ENCODE results near the gene SUMO1. TPM values are rescaled to one million over a fixed set of nuclear protein-coding genes. Genes with fewer than 3 reads are reported as not detected.
A peak's percentile ranks its signal among the peaks of the same experiment; 100 is the strongest.

Gene SUMO1
- total RNA-seq, 1 experiment from 2014 or later, result 133 TPM

DNA sequence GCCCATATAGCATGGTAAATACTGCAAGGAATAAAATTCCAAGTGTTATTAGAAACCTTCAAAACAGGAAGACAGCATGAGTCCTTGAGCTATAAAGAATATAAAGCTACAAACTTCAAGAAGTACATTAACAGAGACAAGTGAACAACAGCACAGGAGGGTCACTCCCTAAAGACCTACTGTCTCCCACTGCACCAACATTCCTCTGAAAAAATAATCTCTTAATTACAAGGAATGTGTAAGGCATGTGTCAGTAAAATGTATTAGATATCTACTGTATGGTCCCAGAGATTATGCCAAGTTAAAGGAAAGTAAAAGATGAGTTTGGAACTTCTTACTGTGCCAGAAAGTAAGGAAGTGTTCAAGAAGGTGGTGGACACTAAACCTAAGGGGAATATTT is 29.9 kb downstream of the SUMO1 start:
- in situ Hi-C loops (cut with HindIII; ENCODE audit: low pct_unique_long_range_greater_than_20kb, low sequenced_read_pairs), result no loop called here
- no peak for DNase-seq (ENCODE audit: low read depth, low spot score)

- DNase-seq (ENCODE audit: low read depth, low spot score), result no peak
Observed at GRCh38 chr2:202204855-202205254, 33.5 kb downstream of the SUMO1 start.

GRCh38 chr2:202203348-202203747 is 35.0 kb downstream of the SUMO1 start:
- in situ Hi-C loops (cut with HindIII; ENCODE audit: low pct_unique_long_range_greater_than_20kb, low sequenced_read_pairs), result no loop called here
- no peak for DNase-seq (ENCODE audit: low read depth, low spot score)

More at GRCh38 chr2:202204855-202205254, 33.5 kb downstream of the SUMO1 start:
- in situ Hi-C loops (cut with HindIII; ENCODE audit: low pct_unique_long_range_greater_than_20kb, low sequenced_read_pairs), result no loop called here

GRCh38 chr2:202201220-202202160 is 36.9 kb downstream of the SUMO1 start:
- in situ Hi-C loops (cut with HindIII; ENCODE audit: low pct_unique_long_range_greater_than_20kb, low sequenced_read_pairs), result no loop called here
- no peak for DNase-seq (ENCODE audit: low read depth, low spot score)

- in situ Hi-C loops (cut with HindIII; ENCODE audit: low pct_unique_long_range_greater_than_20kb, low sequenced_read_pairs), result no loop called here
- no peak for DNase-seq (ENCODE audit: low read depth, low spot score)
Observed at GRCh38 chr2:202196727-202197126, 41.7 kb downstream of the SUMO1 start.

- no peak for DNase-seq (ENCODE audit: low read depth, low spot score)
- in situ Hi-C loops (cut with HindIII; ENCODE audit: low pct_unique_long_range_greater_than_20kb, low sequenced_read_pairs), result no loop called here
Observed at GRCh38 chr2:202194418-202194817, 44.0 kb downstream of the SUMO1 start.

GRCh38 chr2:202193881-202194353 is 44.5 kb downstream of the SUMO1 start:
- in situ Hi-C loops (cut with HindIII; ENCODE audit: low pct_unique_long_range_greater_than_20kb, low sequenced_read_pairs), result no loop called here
- no peak for DNase-seq (ENCODE audit: low read depth, low spot score)

- DNase-seq (ENCODE audit: low read depth, low spot score), result no peak
- in situ Hi-C loops (cut with HindIII; ENCODE audit: low pct_unique_long_range_greater_than_20kb, low sequenced_read_pairs), result no loop called here
Observed at GRCh38 chr2:202193305-202193704, 45.1 kb downstream of the SUMO1 start.

DNA sequence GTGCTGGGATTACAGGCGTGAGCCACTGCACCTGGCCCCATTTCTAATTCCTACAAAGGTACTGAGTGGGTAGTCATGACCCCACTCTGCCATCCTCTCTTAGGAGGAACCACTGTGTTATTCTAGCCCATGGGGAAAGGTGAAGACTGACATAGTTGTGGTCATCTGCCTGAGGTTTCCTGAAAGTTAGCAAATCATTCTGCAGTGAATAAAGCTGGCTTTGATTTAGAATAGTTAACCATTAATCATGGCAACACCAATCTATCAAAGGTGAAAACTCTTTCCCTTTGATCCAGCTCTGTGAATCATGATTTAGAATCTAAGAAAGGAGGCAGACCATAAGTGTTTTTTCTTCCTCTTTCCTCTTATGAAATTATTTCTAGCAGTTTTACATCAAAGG is 50.8 kb downstream of the SUMO1 start:
- in situ Hi-C loops (cut with HindIII; ENCODE audit: low pct_unique_long_range_greater_than_20kb, low sequenced_read_pairs), result no loop called here
- DNase-seq (ENCODE audit: low read depth, low spot score), result no peak

GRCh38 chr2:202186641-202187202 is 51.7 kb downstream of the SUMO1 start:
- in situ Hi-C loops (cut with HindIII; ENCODE audit: low pct_unique_long_range_greater_than_20kb, low sequenced_read_pairs), result no loop called here
- DNase-seq (ENCODE audit: low read depth, low spot score), result no peak

DNA sequence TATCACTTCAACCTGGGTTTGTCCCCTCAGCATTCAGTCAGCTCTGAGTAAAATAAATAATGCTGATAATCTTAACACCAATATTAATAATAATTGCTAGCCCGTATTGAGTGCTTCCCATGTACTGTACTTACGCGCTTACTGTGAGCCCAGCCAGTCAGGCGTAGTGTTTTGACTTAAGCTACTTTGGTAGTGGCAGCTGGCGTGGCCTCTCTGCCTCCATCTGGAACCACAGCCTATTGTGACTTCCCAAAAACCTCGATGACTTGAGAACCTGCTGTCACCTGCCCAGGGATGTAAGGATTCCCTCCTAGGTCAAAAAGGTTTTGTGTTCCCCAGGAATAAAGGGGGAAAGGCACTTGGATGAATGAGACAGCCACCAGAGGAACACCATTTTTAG is 53.2 kb downstream of the SUMO1 start:
- DNase-seq (ENCODE audit: low read depth, low spot score), result no peak
- in situ Hi-C loops (cut with HindIII; ENCODE audit: low pct_unique_long_range_greater_than_20kb, low sequenced_read_pairs), result no loop called here

GRCh38 chr2:202184557-202184956 is 53.8 kb downstream of the SUMO1 start:
- no peak for DNase-seq (ENCODE audit: low read depth, low spot score)
- in situ Hi-C loops (cut with HindIII; ENCODE audit: low pct_unique_long_range_greater_than_20kb, low sequenced_read_pairs), result no loop called here

DNA sequence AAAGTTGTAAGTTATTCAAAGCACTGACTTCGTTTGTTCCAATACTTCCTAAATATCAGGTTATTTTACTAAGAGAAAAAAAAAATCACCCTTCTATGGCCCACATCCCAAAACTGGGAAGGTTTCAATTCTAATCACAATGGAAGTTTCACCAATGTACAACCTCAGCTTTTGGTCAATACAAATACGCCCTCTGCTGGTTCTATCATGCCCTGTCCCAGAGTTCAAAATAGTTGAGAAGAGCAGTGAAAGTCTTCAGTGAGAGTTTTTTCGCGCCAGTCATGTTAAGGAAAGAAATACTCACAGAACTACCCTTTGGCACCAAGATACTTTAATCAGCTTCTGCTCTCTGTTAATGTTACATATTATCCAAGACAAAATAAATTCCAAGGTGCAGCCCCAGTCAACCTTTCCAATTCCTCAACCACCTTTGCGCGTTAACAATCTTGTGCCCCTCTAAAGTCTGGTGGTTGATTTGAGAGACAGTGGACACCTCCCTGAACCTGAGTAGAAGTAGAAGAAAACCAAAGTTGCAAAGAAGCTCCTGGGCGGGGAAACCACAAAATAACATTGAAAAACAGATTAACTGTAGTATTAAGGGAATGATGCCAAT is 59.9 kb downstream of the SUMO1 start:
- in situ Hi-C loops (cut with HindIII; ENCODE audit: low pct_unique_long_range_greater_than_20kb, low sequenced_read_pairs), result no loop called here
- DNase-seq (ENCODE audit: low read depth, low spot score), result peak; percentile 79

DNA sequence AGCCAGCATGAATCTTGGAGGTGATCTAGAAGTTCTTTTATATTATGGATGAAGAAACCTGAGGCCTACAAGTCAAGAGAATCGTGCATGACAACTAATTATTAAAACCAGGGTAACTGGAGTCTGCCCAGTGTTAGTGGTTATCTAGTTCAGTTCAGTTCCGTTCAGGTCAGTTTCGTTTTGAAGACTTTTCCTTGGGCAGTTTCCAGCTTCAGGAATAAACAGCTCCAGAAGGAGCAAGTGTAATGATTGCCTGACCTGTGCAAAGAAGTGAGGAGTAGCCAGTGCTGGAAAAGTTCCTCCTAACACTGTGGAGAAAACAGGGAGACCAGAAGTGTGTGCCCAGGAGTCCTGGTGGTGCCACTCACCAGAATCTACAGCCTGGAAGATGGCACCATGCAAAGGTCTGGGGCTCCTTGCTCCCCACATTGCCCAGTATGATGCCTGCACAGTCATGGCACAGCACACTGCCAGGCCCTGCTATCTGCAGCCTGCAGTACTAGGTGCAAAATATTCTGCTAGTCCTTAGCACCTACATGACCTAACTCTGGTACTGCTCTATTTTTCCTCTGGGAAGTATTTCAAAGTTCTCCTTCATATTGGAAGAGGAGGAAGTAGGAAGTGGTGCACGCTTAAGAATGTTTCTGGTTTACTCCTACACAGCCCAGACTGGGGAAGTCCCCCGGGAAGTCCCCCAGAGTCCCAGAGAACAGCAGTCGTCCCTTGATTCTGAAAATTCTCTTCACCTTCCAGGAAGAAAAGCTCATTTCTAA is 65.8 kb downstream of the SUMO1 start:
- no peak for DNase-seq (ENCODE audit: low read depth, low spot score)
- in situ Hi-C loops (cut with HindIII; ENCODE audit: low pct_unique_long_range_greater_than_20kb, low sequenced_read_pairs), result no loop called here

GRCh38 chr2:202171241-202171825 is 67.1 kb downstream of the SUMO1 start:
- DNase-seq (ENCODE audit: low read depth, low spot score), result no peak
- in situ Hi-C loops (cut with HindIII; ENCODE audit: low pct_unique_long_range_greater_than_20kb, low sequenced_read_pairs), result no loop called here

- in situ Hi-C loops (cut with HindIII; ENCODE audit: low pct_unique_long_range_greater_than_20kb, low sequenced_read_pairs), result no loop called here
- no peak for DNase-seq (ENCODE audit: low read depth, low spot score)
Observed at GRCh38 chr2:202169832-202170424, 68.5 kb downstream of the SUMO1 start.

DNA sequence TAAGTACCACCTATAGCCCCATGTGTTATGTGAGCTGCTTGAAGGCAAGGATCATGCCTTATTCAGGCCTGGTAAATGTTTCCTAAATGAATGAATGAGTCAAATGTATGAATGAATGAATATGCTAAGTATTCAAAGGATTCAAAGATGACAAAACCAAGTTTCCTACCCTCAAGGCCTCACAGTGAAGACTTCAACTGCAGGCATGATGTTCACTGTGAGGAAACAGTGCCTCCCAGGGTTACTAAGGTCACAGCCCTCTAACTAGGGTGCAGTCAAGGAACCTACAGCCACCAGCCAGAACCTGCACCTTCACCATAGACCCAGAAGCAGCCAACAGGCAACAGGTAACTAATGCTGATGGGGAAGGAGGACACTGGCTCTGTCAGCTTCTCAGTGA is 69.3 kb downstream of the SUMO1 start:
- in situ Hi-C loops (cut with HindIII; ENCODE audit: low pct_unique_long_range_greater_than_20kb, low sequenced_read_pairs), result no loop called here
- no peak for DNase-seq (ENCODE audit: low read depth, low spot score)
